NCI-H345 (cell line): ENCODE results near the gene ALMS1.
A peak's percentile ranks its signal among the peaks of the same experiment; 100 is the strongest.
"Not testable (repeated sequence)": the region's sequence is repeated elsewhere in the genome, so short reads cannot be mapped to it uniquely, and the experiment has no call there.

ENCODE experiments used
- DNase-seq: peaks from one replicate; lab custom pipeline; 2025; lab: John Stamatoyannopoulos, UW

Gene ALMS1

GRCh38 chr2:73516033-73516432 is 130.4 kb downstream of the ALMS1 start:
- no peak for DNase-seq

GRCh38 chr2:73528688-73529087 is 143.1 kb downstream of the ALMS1 start:
- DNase-seq, result no peak

GRCh38 chr2:73530773-73531172 is 145.1 kb downstream of the ALMS1 start:
- not testable (repeated sequence) for DNase-seq

- no peak for DNase-seq
These were observed 146.7 kb downstream of the ALMS1 start for GRCh38 chr2:73532381-73532780.

- no peak for DNase-seq
These were observed 150.7 kb downstream of the ALMS1 start for GRCh38 chr2:73536133-73536840.

GRCh38 chr2:73560875-73561274 is 175.2 kb downstream of the ALMS1 start:
- DNase-seq, result peak; percentile 43

GRCh38 chr2:73561422-73561821 is 175.8 kb downstream of the ALMS1 start:
- no peak for DNase-seq

- DNase-seq, result no peak
These were observed 179.3 kb downstream of the ALMS1 start for GRCh38 chr2:73564986-73565385.

GRCh38 chr2:73566288-73566878 is 180.7 kb downstream of the ALMS1 start:
- no peak for DNase-seq

GRCh38 chr2:73575261-73575660 is 189.6 kb downstream of the ALMS1 start:
- DNase-seq, result no peak

- no peak for DNase-seq
These were observed 196.7 kb downstream of the ALMS1 start for GRCh38 chr2:73582364-73582763.

GRCh38 chr2:73588177-73588576 is 202.5 kb downstream of the ALMS1 start:
- peak; percentile 56 for DNase-seq

GRCh38 chr2:73593680-73594079 is 208.0 kb downstream of the ALMS1 start:
- no peak for DNase-seq

GRCh38 chr2:73594251-73594650 is 208.6 kb downstream of the ALMS1 start:
- no peak for DNase-seq

- DNase-seq, result no peak
These were observed 216.1 kb downstream of the ALMS1 start for GRCh38 chr2:73601780-73602179.

GRCh38 chr2:73603099-73603588 is 217.5 kb downstream of the ALMS1 start:
- not testable (repeated sequence) for DNase-seq

GRCh38 chr2:73604589-73604988 is 219.0 kb downstream of the ALMS1 start:
- DNase-seq, result not testable (repeated sequence)

GRCh38 chr2:73610111-73610510 is 224.5 kb downstream of the ALMS1 start:
- no peak for DNase-seq

- no peak for DNase-seq
These were observed 225.6 kb downstream of the ALMS1 start for GRCh38 chr2:73611193-73611592.

- DNase-seq, result no peak
These were observed 226.2 kb downstream of the ALMS1 start for GRCh38 chr2:73611867-73612266.

- DNase-seq, result no peak
These were observed 228.5 kb downstream of the ALMS1 start for GRCh38 chr2:73614105-73614504.

GRCh38 chr2:73614997-73615396 is 229.4 kb downstream of the ALMS1 start:
- DNase-seq, result peak; percentile 3

- DNase-seq, result not testable (repeated sequence)
These were observed 234.3 kb downstream of the ALMS1 start for GRCh38 chr2:73619925-73620324.

GRCh38 chr2:73624036-73624435 is 238.4 kb downstream of the ALMS1 start:
- DNase-seq, result not testable (repeated sequence)
